ENCODE data around the gene ZNF777.

The ZNF777 gene

GRCh38 chr7:149459540-149460452 lies 1.1 kb downstream of the ZNF777 start:
- peak overlapping the region; percentile 72 for H3K4me3 ChIP-seq (ENCODE audit: low read length)
- under 1% methylated on average over 145 of the region's 145 CpGs for WGBS
- H3K9me3 ChIP-seq (ENCODE audit: insufficient read depth, low read depth, low read length) = no peaks in the 10 kb centered on the region
- no peak overlapping the region for H3K27ac ChIP-seq (ENCODE audit: low read depth, low read length)
- peak overlapping the region; percentile 77; the same call in 1 of the 2 replicates for H3K9ac ChIP-seq (ENCODE audit: low read depth, low read length)
- H3K36me3 ChIP-seq (ENCODE audit: insufficient read depth, low read length) = peaks cover 11% of the 10 kb centered on the region
- no peaks in the 10 kb centered on the region for H3K4me1 ChIP-seq (ENCODE audit: insufficient read depth, low read length)
- H3K27me3 ChIP-seq (ENCODE audit: insufficient read depth, low read length) = peaks cover 48% of the 10 kb centered on the region

- peak overlapping the region; percentile 72 for H3K4me3 ChIP-seq (ENCODE audit: low read length)
- H3K36me3 ChIP-seq (ENCODE audit: insufficient read depth, low read length) = peaks cover 18% of the 10 kb centered on the region
- 12% methylated on average over 14 of the region's 17 CpGs for WGBS
- no peak overlapping the region for H3K9ac ChIP-seq (ENCODE audit: low read depth, low read length)
- peaks cover 48% of the 10 kb centered on the region for H3K27me3 ChIP-seq (ENCODE audit: insufficient read depth, low read length)
- H3K9me3 ChIP-seq (ENCODE audit: insufficient read depth, low read depth, low read length) = no peaks in the 10 kb centered on the region
- no peak overlapping the region for H3K27ac ChIP-seq (ENCODE audit: low read depth, low read length)
- H3K4me1 ChIP-seq (ENCODE audit: insufficient read depth, low read length) = no peaks in the 10 kb centered on the region
Measured at GRCh38 chr7:149459201-149459539, 1.7 kb downstream of the ZNF777 start.

GRCh38 chr7:149458235-149458634 lies 2.6 kb downstream of the ZNF777 start:
- no peak overlapping the region for H3K9ac ChIP-seq (ENCODE audit: low read depth, low read length)
- no peak overlapping the region for H3K4me3 ChIP-seq (ENCODE audit: low read length)

DNA sequence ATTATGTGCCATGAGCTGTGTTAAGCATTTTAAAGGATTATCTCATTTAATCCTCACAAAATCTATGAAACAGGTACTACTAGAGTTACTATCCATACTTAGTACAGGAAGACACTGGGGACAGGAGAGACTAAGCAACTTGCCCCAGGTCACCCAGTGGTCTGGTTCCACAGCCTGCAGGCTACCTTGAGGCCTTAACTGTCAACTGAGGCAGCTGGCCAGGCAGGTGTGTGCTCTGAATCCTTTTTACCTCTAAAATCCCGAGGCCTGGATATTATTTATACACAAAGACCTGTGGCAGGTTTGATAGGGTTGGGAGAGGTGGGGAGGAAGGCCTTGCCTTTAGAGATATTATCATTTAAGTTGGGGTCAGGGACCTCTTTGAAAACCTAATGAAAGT lies 3.1 kb downstream of the ZNF777 start:
- Histone ChIP-seq H3K9me3 (ENCODE audit: insufficient read depth, low read depth, low read length) (no peaks in the 10 kb centered on the region), H3K9ac (ENCODE audit: low read depth, low read length) (no peak overlapping the region), H3K4me3 (ENCODE audit: low read length) (no peak overlapping the region), H3K4me1 (ENCODE audit: insufficient read depth, low read length) (no peaks in the 10 kb centered on the region), H3K36me3 (ENCODE audit: insufficient read depth, low read length) (peaks cover 31% of the 10 kb centered on the region), H3K27ac (ENCODE audit: low read depth, low read length) (no peak overlapping the region), H3K27me3 (ENCODE audit: insufficient read depth, low read length) (peaks cover 45% of the 10 kb centered on the region)
- WGBS = 88% methylated on average over 1 of the region's 1 CpG

More at GRCh38 chr7:149458235-149458634, 2.6 kb downstream of the ZNF777 start:
- Histone ChIP-seq H3K27me3 (ENCODE audit: insufficient read depth, low read length) (peaks cover 48% of the 10 kb centered on the region), H3K9me3 (ENCODE audit: insufficient read depth, low read depth, low read length) (no peaks in the 10 kb centered on the region), H3K36me3 (ENCODE audit: insufficient read depth, low read length) (peaks cover 27% of the 10 kb centered on the region), H3K27ac (ENCODE audit: low read depth, low read length) (no peak overlapping the region), H3K4me1 (ENCODE audit: insufficient read depth, low read length) (no peaks in the 10 kb centered on the region)
- WGBS = 83% methylated on average over 3 of the region's 3 CpGs

DNA sequence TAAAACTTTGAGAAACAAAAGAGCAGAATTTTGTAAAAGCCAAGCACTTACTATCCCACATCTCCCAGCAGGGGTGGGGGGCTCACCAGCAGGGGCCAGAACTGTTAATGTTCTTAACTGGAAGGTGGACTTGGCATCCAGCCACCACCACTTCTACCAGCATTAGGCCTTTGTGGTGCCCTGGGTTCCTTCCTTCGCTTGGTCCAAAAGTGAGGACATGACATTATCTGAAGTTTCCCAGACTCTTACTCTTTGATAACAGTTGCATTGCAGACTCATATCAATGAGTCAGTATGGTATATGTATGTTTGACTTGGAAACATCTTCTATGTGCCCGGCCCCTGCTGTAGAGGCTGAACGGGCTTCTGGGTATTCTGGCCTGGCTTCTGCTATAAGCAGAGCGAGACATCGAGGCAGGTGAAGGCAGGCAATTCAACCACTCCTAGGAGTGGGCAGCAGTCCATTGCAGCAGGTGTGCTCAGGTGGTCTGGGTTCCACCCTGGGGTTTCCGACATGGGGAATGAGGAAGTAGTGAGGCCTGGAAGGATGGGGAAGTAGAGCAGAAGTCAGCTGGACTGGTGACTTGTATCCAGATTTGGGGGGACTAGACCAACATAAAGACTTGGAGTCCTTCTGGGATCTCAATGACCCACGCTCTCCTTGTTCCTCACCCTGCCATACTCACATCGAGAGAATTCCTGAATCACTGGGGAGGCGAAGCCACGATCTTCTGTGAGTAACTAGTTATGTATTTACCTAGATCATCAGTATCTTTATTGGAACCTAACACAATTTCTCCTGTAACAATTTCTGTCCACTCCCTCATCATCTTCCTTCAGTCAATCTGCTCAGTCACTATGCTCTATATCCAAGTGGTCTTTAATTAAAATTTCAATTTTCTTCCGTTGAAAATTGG lies 4.1 kb downstream of the ZNF777 start:
- H3K27me3 ChIP-seq (ENCODE audit: insufficient read depth, low read length) = peaks cover 35% of the 10 kb centered on the region
- no peak overlapping the region for H3K4me3 ChIP-seq (ENCODE audit: low read length)
- H3K4me1 ChIP-seq (ENCODE audit: insufficient read depth, low read length) = no peaks in the 10 kb centered on the region
- 91% methylated on average over 10 of the region's 11 CpGs for WGBS
- no peak overlapping the region for H3K9ac ChIP-seq (ENCODE audit: low read depth, low read length)
- no peaks in the 10 kb centered on the region for H3K9me3 ChIP-seq (ENCODE audit: insufficient read depth, low read depth, low read length)
- H3K36me3 ChIP-seq (ENCODE audit: insufficient read depth, low read length) = peaks cover 34% of the 10 kb centered on the region
- no peak overlapping the region for H3K27ac ChIP-seq (ENCODE audit: low read depth, low read length)

- no peak overlapping the region for H3K4me3 ChIP-seq (ENCODE audit: low read length)
- no peak overlapping the region for H3K9ac ChIP-seq (ENCODE audit: low read depth, low read length)
- 93% methylated on average over 24 of the region's 24 CpGs for WGBS
- H3K27ac ChIP-seq (ENCODE audit: low read depth, low read length) = no peak overlapping the region
- no peaks in the 10 kb centered on the region for H3K9me3 ChIP-seq (ENCODE audit: insufficient read depth, low read depth, low read length)
- H3K27me3 ChIP-seq (ENCODE audit: insufficient read depth, low read length) = peaks cover 23% of the 10 kb centered on the region
- no peaks in the 10 kb centered on the region for H3K4me1 ChIP-seq (ENCODE audit: insufficient read depth, low read length)
- H3K36me3 ChIP-seq (ENCODE audit: insufficient read depth, low read length) = peaks cover 42% of the 10 kb centered on the region
Measured at GRCh38 chr7:149455175-149455950, 5.5 kb downstream of the ZNF777 start.

- 94% methylated on average over 5 of the region's 5 CpGs for WGBS
Measured at GRCh38 chr7:149454750-149455149, 6.1 kb downstream of the ZNF777 start.

DNA sequence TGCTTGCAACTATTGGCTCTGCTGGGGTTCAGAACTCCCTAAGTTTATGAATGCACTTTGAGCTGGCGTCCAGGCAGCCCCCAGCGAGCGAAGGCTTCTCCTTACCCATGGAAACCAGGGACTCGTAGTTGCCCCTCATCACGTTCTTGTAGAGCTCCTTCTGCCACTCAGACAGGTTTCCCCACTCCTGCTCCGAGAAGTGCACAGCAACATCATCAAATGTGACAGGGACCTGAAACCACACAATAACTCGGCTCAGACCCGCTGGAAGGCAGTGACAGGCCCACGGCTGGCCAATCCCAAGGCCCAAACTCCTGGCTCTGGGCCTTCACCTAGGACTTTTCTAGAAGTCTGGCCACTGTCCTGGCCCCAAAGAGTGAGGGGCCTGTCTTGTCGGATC lies 6.9 kb downstream of the ZNF777 start:
- no peak overlapping the region for H3K9ac ChIP-seq (ENCODE audit: low read depth, low read length)
- WGBS = 93% methylated on average over 10 of the region's 10 CpGs
- H3K9me3 ChIP-seq (ENCODE audit: insufficient read depth, low read depth, low read length) = no peaks in the 10 kb centered on the region
- H3K4me1 ChIP-seq (ENCODE audit: insufficient read depth, low read length) = no peaks in the 10 kb centered on the region
- peaks cover 14% of the 10 kb centered on the region for H3K27me3 ChIP-seq (ENCODE audit: insufficient read depth, low read length)
- H3K27ac ChIP-seq (ENCODE audit: low read depth, low read length) = no peak overlapping the region
- no peak overlapping the region for H3K4me3 ChIP-seq (ENCODE audit: low read length)
- peaks cover 56% of the 10 kb centered on the region for H3K36me3 ChIP-seq (ENCODE audit: insufficient read depth, low read length)

More at GRCh38 chr7:149454750-149455149, 6.1 kb downstream of the ZNF777 start:
- Histone ChIP-seq H3K4me3 (ENCODE audit: low read length) (no peak overlapping the region), H3K9ac (ENCODE audit: low read depth, low read length) (no peak overlapping the region), H3K36me3 (ENCODE audit: insufficient read depth, low read length) (peaks cover 48% of the 10 kb centered on the region), H3K4me1 (ENCODE audit: insufficient read depth, low read length) (no peaks in the 10 kb centered on the region), H3K27ac (ENCODE audit: low read depth, low read length) (no peak overlapping the region), H3K9me3 (ENCODE audit: insufficient read depth, low read depth, low read length) (no peaks in the 10 kb centered on the region), H3K27me3 (ENCODE audit: insufficient read depth, low read length) (peaks cover 21% of the 10 kb centered on the region)

DNA sequence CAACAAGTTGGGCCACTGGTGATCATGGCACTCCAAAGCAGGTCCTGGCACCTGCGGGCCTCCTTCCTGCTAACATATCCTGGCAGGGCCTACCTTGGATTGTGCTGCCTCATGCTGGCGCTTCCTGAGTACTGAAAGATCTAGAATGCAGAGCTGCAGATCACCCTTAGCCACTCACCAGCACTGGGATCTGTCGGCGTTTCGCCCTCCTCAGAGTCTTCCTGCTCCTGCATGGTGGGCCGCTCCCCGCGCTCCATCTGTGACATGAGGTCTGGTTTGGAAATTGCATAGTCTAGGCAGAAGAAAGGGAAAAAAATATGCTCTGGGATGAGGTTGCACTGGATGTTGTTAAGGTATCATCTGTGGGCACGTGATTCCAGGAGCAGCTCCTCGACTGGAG lies 10.0 kb downstream of the ZNF777 start:
- no peak overlapping the region for H3K9ac ChIP-seq (ENCODE audit: low read depth, low read length)
- 94% methylated on average over 10 of the region's 10 CpGs for WGBS
- no peaks in the 10 kb centered on the region for H3K4me1 ChIP-seq (ENCODE audit: insufficient read depth, low read length)
- no peaks in the 10 kb centered on the region for H3K27me3 ChIP-seq (ENCODE audit: insufficient read depth, low read length)
- peaks cover 64% of the 10 kb centered on the region for H3K36me3 ChIP-seq (ENCODE audit: insufficient read depth, low read length)
- H3K4me3 ChIP-seq (ENCODE audit: low read length) = no peak overlapping the region
- H3K9me3 ChIP-seq (ENCODE audit: insufficient read depth, low read depth, low read length) = no peaks in the 10 kb centered on the region
- no peak overlapping the region for H3K27ac ChIP-seq (ENCODE audit: low read depth, low read length)

- no peak overlapping the region for H3K4me3 ChIP-seq (ENCODE audit: low read length)
- no peaks in the 10 kb centered on the region for H3K9me3 ChIP-seq (ENCODE audit: insufficient read depth, low read depth, low read length)
- 93% methylated on average over 6 of the region's 6 CpGs for WGBS
- H3K36me3 ChIP-seq (ENCODE audit: insufficient read depth, low read length) = peaks cover 67% of the 10 kb centered on the region
- H3K4me1 ChIP-seq (ENCODE audit: insufficient read depth, low read length) = no peaks in the 10 kb centered on the region
- H3K27me3 ChIP-seq (ENCODE audit: insufficient read depth, low read length) = no peaks in the 10 kb centered on the region
- no peak overlapping the region for H3K9ac ChIP-seq (ENCODE audit: low read depth, low read length)
- H3K27ac ChIP-seq (ENCODE audit: low read depth, low read length) = no peak overlapping the region
Measured at GRCh38 chr7:149449897-149450296, 11.0 kb downstream of the ZNF777 start.
